ENCODE data around the gene SPHKAP.
"Not testable (repeated sequence)": the region's sequence is repeated elsewhere in the genome, so short reads cannot be mapped to it uniquely, and the experiment has no call there.

The SPHKAP gene, protein sequence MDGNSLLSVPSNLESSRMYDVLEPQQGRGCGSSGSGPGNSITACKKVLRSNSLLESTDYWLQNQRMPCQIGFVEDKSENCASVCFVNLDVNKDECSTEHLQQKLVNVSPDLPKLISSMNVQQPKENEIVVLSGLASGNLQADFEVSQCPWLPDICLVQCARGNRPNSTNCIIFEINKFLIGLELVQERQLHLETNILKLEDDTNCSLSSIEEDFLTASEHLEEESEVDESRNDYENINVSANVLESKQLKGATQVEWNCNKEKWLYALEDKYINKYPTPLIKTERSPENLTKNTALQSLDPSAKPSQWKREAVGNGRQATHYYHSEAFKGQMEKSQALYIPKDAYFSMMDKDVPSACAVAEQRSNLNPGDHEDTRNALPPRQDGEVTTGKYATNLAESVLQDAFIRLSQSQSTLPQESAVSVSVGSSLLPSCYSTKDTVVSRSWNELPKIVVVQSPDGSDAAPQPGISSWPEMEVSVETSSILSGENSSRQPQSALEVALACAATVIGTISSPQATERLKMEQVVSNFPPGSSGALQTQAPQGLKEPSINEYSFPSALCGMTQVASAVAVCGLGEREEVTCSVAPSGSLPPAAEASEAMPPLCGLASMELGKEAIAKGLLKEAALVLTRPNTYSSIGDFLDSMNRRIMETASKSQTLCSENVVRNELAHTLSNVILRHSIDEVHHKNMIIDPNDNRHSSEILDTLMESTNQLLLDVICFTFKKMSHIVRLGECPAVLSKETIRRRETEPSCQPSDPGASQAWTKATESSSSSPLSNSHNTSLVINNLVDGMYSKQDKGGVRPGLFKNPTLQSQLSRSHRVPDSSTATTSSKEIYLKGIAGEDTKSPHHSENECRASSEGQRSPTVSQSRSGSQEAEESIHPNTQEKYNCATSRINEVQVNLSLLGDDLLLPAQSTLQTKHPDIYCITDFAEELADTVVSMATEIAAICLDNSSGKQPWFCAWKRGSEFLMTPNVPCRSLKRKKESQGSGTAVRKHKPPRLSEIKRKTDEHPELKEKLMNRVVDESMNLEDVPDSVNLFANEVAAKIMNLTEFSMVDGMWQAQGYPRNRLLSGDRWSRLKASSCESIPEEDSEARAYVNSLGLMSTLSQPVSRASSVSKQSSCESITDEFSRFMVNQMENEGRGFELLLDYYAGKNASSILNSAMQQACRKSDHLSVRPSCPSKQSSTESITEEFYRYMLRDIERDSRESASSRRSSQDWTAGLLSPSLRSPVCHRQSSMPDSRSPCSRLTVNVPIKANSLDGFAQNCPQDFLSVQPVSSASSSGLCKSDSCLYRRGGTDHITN (N-terminal part only)

DNA sequence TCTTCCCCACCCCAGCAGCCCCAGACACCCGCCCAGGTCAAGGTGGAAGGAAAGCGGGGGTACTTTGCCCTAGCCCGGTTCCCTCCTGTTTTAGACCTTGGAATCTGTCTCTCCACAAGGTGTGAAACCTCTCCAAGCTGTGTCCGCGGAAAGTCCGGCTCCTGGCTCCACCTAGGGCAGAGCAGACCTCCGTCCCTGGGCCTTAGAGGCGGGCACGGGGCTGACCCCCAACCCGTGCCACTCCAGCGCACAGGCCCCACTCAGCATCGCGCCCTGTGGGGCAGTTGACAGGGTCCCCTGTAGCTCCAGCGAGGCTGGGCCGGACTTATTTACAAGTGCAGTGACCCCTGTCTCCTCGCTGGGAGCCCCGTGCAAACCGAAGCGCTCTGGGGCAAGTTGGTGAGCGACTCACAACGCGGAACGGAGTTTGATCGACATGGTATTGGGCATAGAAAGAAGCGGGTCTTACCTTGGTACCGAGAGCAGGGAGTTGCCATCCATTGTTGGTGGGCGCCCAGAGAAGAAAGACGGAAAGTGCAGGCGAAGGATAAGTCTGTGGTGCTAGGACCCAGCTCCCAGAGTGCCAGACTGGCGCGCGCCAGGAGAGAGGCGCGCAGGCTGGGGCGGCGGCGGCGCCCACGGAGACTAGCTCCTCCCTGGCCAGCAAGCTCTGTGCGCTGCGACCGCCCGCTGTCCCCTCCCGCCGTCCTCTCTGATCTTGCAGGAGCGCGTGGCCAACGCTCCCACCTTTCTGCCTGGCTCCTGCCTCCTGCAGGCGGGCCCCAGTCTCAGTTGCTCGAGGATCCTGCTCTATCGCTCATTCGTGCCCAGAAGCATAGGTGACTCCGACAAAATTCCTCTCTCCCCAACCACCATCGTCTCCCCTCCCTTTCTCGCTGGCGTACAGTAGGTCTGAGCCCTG is at the start of gene SPHKAP:
Gene SPHKAP (minus strand): TSS at position 590 of the 922 bp plus-strand sequence. CDS start 89 bp downstream, at position 501.
- DNase-seq, result no peak

DNA sequence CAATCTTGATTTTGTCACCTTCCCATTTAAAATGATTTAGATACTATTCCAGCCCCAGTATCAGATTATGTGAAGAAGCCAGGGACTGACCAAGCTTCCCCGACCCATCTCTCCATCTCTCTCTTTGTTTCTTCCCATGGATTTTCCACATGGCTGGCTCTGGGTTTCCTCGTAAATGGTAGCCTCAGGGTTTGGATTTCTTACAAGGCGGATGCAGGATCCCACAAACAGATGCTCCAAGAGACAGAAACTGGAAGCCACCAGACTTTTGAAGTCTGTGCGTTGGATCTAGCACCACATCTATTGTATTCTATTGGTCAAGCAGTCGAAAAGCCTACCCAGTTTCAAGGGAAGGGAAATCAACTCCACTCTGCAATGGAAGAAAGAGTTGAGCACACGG is 46.0 kb upstream of the SPHKAP start:
- no peak for DNase-seq

DNA sequence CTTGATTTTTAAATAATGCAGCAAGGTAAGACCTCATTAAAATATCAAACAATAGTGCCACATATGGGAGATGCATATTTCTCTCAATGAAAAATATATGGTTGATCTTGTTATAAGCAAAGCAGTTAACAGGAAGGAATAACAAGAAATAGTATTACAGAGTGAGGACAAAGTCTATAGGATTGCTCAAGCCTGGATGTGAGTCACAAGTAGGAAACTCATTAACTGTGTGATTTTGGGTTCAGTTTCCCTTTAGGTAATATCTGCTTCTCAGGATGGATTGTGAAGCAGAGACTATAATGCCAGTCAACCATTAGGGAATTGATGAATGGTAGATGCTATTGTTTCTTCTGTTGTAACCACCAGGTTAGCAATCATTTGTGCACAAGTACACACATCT is 42.9 kb upstream of the SPHKAP start:
- DNase-seq, result no peak

DNA sequence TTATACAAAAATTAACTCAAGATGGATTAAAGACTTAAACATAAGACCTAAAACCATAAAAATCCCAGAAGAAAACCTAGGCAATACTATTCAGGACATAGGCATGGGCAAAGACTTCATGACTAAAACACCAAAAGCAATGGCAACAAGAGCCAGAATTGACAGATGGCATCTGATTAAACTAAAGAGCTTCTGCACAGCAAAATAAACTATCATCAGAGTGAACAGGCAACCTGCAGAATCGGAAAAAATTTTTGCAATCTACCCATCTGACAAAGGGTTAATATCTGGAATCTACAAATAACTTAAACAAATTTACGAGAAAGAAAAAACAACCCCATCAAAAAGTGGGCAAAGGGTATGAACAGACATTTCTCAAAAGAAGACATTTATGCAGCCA is 37.1 kb upstream of the SPHKAP start:
- DNase-seq, result not testable (repeated sequence)

DNA sequence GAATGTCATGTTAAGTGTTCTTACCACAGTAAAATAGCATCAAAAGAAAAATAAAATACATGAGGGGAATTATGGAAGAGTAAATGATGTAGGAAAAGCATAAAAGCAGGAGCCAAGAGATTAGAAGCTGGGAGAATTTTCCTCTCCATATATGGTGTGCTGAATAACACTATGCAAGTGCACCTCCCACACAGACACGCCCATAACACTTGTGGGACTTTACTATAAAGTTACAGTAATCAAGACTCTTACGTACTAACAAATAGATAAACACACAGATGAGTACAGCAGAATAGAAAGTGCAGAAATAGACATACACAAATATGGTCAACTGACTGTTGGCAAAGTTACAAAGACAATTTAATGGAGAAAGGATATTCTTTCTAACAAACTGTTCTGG is 16.0 kb upstream of the SPHKAP start:
- no peak for DNase-seq

DNA sequence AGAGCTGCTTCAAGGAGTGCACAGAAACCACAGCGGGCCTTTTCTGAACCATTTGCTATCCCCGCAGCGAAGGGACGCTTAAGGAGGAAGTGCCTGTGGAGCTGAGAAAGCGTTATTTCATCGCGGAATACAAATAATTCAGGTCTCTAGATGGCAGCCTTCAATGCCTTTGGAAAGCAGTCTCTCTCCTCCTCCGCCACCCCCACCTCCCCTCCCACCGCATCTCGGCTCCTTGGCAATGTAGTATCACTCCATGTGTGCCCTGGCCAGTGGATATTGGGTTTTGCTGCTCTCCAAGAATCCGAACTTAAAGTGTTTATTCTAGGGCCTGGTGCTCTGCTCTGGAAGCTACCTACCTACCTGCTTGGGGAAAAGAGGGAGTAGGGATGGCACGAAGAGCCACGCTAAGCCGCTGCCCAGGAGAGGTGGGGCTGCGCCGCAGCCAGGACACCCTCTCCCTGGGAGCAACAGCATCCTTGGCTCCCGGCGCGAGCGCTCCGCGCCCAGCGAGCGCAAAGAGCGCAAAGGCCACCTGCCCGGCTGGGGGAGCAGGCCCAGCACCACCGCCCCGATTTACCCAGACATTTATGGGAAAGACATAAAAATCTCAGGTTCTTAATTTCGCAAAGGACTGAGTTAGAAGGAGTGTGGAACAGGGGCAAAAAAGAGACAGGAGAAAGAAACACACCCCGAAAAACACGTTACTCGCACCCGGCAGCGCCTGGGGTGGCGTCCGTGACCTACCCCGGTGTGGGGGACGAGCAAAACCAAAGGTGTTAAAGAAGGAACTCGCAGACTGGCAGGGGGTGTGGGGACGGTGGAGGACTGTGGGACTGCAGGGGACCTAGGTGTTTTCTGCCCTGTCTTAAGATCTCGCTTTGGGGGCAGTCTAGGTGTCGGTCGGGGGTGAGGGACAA is 1.0 kb downstream of the SPHKAP start:
- DNase-seq, result no peak

DNA sequence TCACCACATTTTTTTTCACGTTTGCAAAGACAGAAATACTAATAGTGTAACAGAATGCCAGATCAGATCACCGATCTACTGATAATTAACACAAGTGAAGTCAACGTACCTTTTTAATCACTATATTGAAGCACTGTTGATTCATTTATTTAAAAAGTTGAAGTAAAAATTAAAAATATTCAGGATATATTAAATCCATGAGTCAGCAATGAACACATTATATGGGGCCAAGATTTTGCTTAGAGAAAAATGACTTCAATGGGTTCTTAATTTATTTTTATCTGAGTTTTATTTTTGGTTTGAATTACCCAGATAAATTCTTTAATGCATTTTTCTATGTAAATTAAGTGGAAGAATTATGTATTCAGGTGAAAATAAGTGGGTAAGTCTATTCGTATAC is 14.2 kb downstream of the SPHKAP start:
- DNase-seq, result no peak

DNA sequence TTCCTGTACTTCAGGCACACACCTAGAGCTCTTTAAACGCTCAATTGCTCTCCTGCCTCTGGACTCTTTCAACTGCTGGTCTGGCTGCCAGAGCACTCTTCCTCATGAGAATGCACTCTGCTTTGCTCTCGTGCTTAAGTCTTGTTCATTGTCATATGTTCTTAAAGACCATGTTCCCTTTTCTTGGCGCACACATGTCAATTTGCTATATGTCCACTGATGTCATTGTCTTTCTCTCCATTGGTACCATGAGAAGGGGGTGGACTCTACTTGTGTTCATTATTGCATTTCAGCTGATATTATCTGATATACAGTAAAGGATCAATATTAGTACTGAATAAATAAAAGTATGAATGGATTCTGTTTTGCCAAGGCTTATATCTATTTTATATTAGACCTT is 16.8 kb downstream of the SPHKAP start:
- no peak for DNase-seq

DNA sequence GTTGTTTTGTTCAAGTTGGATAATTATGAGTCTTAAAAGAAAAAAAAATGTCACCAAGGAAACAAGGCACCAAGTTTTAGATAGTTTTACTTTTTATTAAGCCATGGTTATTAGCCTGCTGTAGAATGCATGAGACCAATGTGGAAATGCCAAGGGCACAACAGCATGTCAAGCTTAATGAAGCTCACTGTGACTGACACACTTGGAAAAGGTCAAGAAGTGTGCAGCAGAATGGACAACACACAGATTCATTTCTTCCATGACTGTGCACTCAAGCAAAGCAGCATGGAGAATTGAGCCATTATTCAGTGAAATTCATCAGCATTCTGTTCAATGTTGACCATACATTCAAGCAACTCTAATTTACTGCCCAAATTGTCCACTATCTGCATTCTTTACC is 23.6 kb downstream of the SPHKAP start:
- no peak for DNase-seq

DNA sequence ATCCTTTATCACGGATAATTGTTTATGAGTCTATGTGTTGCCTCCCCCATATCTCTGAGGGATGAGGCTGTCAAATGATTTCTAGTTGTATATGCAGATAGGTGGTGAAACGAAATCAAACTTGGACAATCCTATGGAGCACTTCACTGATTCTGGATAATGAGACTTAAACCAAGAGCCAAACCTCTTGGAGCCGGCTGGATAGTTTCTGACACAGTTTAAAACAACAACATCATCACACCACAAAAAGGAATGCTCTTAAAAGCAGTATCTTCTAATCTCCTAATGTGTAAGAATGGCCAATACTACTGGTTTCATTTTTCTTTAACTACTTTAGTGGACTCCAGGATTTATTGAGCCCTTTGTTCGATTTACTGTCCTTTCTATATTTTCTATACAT is 36.5 kb downstream of the SPHKAP start:
- no peak for DNase-seq

DNA sequence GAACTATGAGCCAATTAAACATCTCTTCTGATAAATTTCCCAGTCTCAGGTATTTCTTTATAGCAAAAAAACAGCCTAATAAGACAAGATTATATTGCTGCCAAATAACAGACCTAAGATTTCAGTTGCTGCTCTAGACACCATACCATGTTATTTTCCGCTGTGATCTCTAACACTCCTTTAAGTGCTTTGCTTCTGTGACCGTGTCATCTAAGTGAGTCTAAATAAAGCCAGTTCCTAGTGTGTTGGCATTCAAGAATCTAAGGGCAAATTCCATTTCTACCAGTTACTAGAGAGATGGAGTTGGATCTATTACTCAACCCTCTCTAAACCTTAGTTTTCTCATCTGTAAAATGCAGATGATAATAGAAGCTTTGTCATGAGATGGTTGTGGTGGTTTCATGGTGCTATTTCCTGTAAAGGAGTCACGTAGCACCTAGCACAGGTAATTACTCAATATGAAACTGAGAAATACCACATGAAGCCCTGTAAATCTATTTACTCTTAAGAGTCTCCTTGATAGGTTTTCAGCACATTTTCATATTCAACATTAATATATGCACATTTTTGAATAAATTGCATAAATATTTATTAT is 40.5 kb downstream of the SPHKAP start:
- no peak for DNase-seq

DNA sequence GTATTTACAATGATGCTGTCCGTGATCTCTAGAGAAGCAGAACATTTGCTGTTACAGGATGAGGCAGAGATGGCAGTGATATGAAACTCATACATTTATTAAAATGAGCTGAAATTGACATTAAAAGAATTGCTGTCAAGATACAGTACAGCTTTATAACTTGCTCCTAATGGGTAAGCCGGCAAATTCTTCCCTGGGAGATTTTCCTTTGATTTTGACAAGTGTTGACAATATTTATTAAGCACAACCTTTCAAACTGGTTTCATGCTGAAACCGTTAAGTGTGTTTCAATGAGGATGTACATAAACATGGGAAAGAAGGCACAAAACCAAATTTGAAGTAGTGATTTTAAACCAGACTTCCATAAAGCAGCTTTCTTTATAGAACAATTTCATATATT is 45.5 kb downstream of the SPHKAP start:
- DNase-seq, result no peak

DNA sequence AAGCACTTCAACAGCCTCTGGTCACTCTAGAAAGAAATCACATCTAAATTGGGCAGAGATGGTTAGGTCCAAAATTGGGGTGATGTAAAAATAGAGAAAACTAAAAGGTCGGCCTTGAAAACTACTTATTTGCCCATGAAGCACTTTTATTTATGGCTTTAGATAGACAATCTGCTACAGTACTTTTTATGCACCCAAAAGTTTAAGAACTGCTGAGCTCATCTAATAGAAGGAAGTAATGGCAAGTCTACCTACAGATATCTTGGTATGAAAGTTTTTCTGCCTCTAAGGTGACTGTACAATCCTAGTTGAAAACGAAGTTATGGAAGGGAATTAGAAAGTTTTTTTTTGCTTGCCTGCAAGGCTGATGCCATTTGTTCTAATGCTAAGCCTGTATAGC is 46.2 kb downstream of the SPHKAP start:
- DNase-seq, result no peak

DNA sequence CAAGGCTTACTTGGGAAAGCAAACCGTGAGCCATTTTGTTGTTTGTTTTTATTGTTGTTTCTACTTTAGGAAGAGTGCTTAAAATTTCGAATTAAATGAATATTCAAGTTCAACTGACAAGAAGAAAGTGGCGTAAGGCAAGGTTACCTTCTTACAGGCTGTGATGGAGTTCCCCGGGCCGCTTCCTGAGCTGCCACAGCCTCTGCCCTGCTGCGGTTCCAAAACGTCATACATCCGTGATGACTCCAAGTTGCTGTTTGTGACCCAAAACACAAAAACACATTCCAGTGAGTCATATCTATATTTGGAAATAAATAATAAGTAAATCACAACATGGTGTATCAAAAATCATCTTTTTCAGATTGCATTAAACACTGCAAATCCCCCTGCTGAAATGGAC is 49.7 kb downstream of the SPHKAP start:
- DNase-seq, result no peak

DNA sequence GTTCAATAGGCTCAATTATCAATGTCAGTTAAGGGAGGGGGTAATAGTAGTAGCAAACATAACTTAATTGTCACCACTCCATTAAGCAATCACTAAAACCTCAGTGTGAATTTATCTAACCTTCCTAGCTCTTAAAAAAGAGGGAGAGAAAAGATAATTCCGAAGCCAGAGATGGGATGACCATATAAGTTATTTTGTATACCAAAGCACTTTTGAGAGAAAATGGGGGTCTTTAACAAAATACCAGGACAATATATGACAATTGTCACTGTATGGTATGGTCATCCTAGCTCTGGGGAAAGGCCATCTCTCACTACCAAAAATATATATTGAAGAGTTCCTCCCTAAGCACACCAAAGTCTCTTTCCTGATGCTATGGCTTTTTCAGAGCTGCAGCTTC is 55.1 kb downstream of the SPHKAP start:
- DNase-seq, result no peak

DNA sequence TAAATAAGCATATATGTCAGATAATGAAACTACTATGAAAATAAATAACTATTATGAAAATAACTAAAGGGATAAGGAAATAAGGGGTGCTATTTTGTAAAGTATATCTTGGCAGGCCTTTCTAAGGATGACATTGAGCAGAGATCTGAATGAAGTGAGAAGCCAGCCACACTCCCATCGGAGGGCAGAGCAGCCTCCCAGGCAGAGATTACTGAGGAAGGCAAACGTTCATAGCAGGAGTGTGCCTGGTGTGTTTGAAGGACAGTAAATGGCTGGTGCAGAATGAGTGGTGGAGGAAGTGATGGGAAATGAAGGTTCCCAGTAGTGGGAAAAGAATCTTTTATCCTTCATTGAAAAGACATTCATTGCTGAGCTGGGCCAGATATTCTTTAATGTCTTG is 62.5 kb downstream of the SPHKAP start:
- DNase-seq, result no peak

DNA sequence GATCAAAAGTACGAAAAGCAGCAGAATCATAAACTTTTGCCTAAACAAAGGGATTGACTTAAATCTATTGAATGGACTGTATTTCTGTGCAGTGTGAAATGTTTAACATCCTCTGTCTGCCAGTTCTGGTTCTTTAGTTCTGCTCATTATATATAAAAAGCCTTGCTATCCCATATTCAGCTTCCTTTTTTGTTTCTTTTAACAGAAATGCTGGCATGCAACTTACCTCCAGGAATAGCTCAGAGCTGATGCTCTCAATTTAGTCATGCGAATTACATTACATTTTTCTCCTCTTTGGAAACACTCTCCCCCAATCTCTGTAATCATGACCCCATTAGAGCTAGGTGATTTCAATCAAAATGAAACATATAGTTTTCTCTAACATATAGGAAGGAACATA is 73.6 kb downstream of the SPHKAP start:
- DNase-seq, result no peak

DNA sequence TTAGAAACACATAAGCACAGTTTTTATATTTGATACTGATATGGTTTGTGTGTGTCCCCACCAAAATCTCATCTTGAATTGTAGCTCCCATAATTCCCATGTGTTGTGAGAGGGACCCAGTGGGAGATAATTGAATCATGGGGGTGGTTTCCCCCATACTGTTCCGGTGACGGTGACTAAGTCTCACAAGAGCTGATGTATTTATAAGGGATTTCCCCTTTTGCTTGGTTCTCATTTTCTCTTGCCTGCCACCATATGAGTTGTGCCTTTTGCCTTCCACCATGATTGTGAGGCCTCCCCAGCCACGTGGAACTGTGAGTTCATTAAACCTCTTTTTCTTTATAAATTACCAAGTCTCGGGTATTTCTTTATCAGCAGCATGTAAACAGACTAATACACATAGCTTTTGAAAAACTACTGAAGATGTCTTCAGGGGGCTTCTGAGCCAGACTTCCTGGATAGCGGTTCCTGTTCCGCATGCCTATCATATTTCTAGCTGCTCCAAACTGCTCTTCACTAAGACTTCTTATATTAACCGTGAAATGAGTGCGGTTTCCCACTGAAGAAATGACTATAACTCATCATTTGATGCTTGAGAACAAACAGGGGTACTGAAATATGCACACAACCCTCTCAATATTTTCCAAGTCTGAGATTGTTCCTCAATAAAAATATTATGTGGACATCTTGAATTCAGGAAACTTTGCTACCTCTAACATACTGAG is 75.8 kb downstream of the SPHKAP start:
- DNase-seq, result no peak

DNA sequence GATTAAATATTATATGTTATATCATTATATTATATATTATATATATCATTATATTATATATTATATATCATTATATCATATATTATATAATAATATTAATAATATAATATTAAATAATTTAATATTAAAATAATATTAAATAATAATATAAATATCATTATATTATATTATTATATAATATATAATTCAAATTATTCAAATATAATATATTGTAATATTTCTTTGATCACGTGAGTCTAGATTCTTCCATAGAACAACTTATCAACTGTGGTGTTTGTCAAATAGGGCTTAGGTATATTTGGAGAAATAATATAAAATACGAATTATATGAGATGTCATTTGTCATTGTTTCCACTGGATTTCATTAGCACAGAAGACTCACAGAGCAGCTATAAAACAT is 77.3 kb downstream of the SPHKAP start:
- no peak for DNase-seq

DNA sequence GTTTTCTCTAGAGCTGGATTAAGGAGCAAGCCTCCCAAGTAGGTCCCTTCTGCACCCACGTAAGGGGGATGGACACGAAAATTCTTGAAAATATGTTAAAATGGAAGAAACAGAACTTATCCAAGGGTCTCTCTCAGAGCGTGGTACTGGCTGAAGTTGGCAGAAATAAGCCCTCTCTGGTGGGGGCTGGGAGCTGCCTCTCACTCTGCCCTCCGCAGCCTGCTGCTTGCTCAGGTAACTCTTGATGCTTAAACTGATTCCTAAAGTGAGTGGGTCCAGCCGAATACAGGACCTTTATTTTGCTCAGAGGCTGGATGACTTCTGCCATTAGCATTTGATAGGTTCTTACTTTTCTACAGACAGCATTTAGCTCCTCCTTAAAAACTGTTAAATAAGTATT is 78.1 kb downstream of the SPHKAP start:
- DNase-seq, result no peak

All from NCI-H1105 (cell line).